GM19239 (cell line): ENCODE measurements around the gene CD200.

Experiments used
- DNase-seq: peaks from one replicate; pipeline ENCODE4 v3.0.0; 2011; ENCODE audit warnings: low spot score; ENCODE audit not compliant: insufficient read length
- FAIRE-seq: peaks from 2 replicates; lab custom pipeline; 2011; peaks lifted over from hg19 to GRCh38; lab: Jason Lieb, UNC

The CD200 gene

DNA sequence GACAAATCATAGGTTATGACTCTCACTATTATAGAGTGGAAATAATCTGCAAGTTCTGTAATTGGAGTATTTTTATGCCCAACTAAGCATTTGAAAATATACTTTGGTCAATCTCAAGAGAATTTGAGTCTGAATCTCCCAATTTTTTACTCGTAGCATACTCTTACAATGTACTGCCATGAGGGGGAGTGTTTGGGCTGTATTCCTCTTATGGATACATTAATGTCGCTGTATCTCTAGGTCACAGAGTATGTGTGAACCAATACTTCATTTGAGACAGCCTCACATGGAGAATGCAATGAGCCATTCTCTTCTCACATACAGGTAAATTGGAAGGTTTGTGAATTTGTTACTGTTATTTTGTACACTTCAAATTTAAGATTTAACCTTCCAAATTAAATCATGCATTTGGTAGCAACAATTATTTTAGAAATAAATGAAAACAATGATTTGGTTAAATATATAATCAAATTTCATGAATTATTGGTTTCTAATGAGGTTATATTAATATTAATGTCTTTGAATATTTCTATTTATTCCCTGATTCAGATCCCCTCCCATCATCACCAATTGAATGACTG is 5.5 kb upstream of the CD200 start:
- FAIRE-seq (peak; percentile 84), DNase-seq (no peak)

DNA sequence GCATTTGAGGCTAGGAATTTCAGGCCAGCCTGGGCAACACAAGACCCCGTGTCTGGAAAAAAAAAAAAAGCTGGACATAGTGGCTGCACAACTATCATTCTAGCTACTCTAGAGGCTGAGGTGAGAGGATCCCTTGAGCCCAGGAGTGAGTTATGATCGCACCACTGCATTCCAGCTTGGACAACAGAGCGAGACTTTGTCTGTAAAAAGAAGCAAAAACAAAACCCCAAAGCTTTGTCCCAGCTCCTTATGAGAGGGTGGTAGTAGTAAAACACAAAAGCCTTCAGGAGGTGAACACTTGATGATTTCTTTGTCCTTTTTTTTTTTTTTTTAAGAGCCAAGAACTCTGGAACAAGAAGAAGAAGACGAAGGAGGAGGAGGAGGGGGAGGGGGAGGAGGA is 1.1 kb upstream of the CD200 start:
- no peak for FAIRE-seq

DNA sequence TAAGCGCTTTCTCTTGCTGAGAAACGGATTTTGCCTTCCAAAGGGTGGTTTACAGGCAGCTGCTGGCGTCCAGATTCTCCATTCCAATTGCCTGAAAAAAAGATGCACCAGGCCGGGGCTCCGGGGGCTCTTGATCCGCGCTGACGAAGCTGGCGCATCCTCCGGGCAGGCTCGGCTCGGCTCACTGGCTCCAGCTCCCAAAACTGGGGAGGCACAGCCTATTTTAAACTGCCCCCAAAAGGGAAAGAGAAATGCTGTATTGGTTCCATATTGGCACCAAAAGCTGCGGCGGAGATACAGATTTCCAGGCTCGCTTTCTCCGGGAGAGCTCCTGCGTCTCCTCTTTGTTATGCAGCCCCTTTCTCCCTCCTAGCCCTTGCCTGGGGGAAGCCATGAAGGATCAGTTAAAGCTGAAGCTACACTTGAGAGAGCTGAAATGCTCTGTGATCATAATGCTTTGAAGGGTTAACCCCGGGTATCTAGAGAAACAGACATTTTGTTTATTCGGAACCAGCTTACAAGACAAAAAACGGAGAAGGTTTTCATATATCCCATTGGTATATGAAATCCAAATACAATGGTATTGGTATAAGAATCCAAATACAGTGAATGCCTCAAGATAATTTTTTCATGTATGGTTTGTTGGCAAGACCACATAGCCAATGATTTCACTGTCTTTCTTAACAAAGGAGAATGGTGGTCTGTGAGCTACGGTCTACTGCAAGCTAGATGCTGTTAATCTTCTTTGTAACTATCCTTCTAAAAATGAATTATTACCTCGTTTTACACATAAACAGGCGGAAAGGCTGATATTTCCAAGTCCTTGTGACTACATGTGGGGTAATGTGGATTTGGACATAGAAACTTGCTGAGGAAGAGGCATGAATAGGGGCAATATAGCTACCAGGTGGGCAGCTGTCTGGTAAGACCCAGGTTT is 693 bp downstream of the CD200 start:
- no peak for FAIRE-seq
- no peak for DNase-seq

More for the DNA sequence above, 1.1 kb upstream of the CD200 start:
- DNase-seq, result no peak

DNA sequence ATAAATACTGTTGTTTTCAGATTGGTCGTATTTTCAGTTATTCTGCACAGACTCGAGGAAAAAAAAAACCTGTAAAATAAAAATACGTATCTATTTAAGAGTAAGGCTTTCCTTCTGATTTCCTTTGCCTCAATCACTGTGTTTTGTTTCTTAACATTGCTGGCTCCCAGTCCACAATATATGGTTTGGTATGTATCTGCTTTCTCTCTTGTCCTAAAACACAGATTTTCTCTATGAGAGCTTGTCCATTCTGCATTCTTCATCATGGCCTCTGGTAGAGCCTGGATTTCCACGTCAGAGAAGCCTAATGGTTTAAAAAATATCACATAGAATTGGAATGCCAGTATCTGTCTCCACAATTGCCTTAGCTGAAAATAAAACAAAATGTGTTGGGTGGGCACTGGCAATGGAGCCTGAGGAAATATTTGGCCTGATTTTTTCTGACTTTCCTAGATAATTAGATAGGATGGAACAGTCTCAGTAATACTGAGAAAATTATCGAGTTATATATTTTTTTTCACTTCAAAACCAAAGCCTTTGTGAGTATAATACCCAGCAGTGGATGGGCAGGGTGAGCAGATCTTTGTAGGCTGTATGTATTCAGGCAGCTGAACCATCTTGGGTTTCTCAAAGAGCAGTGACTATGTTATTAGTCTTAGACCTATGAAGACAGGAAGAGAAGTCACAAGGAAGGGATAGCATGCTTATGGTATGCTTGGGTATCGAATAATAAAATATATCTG is 1.9 kb downstream of the CD200 start:
- FAIRE-seq (peak; percentile 83), DNase-seq (no peak)

DNA sequence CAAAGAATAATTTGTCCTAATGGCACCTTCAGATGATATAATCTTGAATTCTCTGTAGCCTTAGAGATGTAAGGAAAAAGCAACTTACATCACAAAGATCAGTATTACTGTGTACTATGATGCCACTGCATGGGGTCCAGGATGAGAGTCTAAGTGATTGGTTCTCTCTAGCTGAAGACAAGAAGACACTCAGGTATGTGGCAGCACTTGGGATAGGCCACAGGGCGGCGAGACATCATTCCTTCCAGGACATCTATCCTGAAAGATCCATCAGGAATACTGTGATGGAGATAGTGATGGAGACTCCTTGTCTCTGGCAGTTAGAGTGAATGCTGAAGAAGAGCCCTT is 2.5 kb downstream of the CD200 start:
- FAIRE-seq, result no peak
- DNase-seq, result no peak

DNA sequence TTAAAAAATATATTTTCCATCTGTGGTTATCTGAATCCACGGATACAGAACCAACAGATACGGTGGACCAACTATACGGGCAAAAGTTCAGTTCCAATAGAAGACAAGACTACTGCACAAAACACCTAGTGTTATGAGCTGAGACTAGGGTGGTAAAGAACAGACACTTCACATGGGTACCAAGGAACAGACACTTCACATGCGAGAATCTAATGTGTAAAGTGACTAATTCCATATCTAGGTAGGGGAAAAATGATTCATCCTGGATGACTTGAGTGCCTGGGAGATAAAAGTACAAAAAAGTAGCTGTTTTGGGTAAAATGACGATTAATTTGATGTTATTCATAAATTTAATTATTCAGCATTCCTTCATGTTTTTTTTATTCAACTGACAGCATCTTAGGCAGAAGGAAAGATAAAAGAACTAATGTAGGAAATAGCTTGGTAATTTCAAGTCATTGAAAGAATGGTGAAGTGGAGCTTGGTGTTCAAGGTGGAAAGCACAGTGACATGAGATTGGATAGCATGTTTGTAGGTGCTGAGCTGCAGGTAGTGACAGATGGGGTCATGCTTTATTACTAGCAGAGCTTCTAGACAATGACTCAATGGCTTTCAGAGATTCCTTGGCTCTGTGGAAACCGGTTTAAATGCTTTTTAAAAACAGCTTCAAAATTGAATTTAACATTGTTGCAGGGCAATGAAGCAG is 5.2 kb downstream of the CD200 start:
- DNase-seq (no peak), FAIRE-seq (no peak)

DNA sequence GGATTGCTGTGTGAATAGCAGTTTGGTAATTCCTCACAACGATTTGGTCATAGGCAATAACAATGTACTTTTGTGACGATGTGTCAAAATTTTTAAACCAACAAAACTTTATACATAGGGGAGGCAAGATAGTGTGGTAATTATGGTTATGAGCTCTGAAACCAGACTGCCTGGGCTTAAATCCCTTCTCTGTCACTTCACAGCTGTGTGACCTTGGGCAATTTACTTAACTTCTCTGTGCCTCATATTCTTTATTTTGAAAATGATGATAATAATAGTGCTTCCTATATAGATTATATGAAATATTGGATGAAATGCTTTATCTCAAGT is 5.7 kb downstream of the CD200 start:
- DNase-seq (no peak), FAIRE-seq (no peak)

DNA sequence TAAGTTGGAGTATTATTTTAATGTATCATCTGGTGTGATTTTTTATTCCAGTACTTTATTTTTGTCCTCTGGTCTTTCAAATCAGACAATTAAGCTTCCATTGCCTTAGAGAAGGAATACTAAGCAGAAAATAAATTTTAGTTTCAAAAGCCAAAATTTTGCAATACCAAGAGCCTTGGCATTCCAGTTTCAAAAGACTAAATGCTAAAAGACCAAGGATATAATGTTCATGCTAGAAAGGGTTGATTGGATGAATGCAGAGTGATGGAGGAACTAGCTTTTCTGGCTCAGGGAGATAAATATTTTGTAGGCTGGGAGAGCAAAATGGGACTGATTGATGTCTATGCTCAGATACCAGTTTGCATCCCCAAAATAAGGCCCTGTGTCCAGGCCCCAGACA is 6.2 kb downstream of the CD200 start:
- DNase-seq (no peak), FAIRE-seq (no peak)

DNA sequence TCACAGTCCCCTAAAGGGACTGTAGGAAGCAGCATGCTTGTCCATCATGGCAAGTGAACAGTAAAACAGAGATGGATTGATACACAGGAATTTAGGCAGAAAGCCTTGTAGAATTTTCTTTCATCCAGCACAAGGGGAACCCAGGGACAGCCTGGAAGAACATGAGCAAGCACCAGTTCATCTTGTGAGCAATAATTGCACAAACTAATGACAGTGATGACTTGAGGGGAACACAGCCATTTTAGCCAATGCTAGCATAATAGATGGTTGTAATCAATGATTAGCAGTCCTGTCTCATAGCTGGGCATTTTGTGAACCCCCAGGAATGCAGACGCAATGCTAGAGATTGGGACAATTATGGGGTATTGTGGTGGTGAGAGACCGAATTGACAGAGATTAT is 6.7 kb downstream of the CD200 start:
- FAIRE-seq (no peak), DNase-seq (no peak)

DNA sequence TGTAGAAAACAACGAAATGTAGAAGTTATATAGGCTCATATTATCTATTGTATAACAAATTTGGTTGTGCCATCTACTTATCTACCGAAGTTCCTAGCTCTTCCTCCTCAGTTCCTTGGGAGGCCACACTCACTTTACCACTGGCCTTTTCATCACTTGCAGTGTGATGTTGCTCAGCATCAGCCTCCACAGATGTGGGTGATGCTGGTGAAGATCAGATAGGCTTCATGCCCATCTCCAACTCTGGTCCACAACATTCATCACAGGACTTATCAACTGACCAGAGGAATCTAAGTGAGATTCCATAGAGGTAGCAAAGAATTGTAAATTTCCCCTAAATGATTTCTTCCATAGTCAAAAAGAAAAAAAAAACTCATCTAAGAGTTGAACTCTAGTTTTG is 8.4 kb downstream of the CD200 start:
- DNase-seq (no peak), FAIRE-seq (no peak)

DNA sequence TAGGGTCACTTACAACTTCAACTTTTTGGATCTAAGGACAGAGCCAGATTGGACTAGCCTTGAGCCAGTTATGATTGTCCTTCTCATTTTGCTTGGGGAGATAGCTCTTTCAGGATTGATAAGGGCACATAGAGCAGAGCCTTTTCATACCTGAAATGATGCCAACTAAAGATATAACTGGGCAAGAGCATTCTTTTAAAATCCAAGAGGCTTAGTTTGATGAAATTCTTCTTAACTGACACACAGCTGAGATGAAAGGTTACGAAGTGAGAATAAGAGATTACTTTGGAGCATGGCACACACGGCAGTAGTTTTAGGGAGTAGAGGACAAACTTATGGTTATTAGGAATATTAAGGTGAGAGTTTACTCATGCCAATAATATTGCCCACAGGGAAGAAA is 12.7 kb downstream of the CD200 start:
- DNase-seq (no peak), FAIRE-seq (no peak)

DNA sequence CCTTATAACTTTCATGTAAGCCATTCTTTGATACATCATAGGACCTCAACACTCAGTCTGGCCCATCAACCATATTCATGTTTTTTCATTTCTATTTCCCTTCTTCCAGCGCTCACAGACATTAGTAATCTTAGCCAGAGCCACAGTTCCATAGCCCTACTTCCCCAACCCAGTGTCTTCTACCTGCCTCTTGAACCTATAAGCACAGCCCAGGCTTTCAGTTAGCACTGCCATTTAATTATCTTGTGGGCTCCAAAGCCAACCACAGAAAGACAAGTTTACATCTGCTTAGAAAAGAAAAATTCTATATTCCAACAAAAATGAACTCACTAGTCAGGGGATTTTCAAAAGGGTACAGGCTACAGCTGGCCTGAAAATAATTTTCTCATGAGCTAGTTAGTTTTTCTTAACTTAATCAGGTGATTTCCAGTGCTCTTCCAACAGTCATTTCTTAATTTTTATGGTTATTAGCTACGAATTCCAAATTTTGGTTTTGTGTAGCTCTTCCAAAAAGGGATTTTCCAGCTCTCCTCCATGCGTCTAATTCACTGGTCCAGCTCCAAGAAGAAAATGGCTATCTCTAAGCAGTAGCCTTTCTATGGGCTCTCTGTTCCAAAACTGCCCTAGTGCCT is 13.7 kb downstream of the CD200 start:
- DNase-seq, result no peak
- FAIRE-seq, result no peak

DNA sequence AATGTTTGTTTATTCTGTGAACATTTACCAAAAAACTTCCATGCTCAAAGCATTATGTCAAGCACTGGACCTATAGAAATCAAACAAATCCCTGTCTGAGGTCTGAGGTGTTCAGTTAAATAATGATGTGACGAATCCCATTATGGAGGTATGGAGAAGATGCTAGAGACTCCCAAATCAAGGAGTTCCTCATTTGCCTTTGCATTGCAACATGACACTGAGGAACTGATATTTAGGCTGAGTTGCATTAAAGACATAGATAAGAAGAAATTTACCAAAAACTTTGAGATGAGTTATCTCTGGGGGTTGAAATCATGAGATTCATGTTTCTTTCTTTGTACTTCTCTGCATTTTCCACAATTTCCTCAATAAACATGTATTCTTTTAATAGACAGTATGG is 16.0 kb downstream of the CD200 start:
- FAIRE-seq (peak; percentile 67), DNase-seq (no peak)

DNA sequence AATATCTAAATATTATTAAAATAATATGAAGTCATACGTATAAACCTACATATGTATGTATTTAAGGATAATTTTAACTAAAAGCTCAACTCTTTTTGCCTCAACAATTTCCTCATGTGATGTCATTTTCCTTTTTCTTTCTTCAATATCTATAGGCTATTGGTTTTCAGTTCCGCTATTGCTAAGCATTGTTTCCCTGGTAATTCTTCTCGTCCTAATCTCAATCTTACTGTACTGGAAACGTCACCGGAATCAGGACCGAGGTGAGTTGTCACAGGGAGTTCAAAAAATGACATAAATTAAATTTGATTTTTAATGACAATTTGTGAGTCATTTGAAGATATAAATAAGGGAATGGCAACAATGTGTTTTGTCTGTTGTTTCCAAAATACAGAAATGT is 16.6 kb downstream of the CD200 start:
- no peak for DNase-seq

DNA sequence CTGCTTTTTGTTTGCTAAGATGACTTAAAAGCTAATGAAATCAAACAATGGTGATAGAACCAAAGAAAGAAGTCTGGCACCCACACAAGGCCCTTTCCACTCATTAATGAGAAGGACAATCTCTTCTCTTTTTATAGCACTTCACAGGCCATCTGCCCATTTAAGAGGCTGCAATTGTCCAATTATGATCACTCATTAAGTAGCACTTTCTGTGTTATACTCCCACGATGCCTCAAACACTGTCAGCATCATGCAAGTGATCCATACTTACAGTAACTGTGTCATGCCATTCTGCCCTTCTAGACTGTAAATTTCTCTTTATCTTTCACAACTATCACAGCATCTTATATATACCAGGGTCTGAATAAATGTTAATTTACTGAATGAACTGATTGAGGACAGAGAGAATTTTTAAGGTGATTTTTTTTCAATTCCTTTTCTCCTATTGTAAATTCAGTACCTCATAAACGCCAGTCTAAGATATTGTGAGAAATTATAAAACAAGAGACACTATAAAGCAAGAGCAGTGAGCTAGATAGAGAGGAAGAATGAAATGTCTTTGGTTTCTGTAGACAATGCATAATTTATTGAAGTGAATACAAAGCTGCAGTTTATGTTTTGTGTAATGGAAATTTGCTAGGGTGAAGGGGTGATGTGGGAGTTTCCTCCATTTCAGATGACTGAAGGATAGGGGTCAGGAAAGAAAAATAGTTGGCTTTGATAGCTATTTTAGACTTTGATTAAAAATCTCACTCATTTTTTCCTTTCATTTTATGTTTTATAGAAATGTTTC is 17.3 kb downstream of the CD200 start:
- FAIRE-seq (no peak), DNase-seq (no peak)

More for the DNA sequence above, 16.6 kb downstream of the CD200 start:
- FAIRE-seq, result no peak

DNA sequence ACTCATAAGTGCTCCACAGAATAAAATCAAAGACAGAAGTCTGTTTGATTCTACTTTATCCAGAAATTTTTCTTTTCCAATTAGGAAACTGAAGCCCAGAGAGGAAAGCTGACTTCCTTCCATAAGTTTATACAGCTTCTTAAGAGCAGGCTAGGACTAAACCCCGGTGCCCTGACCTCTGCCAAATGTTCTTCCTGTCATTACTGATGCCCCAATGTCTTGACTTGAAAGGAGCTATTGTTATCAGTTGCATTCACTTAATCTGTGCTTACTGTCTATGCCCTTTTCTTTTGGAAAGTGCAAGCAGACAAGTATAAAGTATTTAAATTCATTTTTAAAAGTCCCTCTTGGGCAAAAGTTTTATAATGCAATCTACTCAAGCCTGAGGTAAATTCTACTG is 18.1 kb downstream of the CD200 start:
- FAIRE-seq (no peak), DNase-seq (no peak)

DNA sequence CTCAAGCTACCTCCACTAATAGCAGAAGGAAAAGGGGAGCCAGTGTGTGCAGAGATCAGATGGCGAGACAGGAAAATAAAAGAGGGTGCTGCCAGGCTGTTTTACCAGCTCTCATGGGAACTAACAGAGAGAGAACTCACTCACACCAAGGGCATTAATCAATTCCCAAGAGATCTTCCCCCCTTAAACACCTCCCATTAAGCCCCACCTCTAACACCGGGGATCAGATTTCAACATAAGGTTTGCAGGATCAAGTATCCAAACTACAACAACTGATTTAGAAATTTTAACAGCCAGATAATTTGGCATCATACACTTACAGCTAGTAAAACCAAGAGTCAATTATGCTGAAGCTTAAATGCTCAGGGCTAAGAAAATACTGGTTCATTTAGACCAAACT is 18.9 kb downstream of the CD200 start:
- FAIRE-seq (no peak), DNase-seq (no peak)

DNA sequence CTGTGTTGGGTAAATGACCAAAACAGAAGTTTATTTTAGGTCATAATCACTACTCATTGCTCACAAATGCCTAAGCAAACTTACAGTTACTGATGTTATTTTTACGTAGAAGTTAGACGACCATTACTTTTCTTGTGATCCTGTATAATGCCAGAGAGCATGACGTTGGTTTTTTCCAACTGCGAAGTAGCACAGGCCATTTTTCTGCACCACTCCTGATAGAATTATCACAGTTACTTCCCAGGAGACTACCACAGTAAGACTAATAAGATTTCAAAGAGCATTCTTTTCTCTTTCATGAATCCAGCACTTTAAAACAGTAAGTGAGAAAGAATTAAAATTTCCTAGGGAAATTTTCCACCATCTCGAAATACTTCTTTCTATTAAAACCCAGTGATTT is 19.8 kb downstream of the CD200 start:
- FAIRE-seq (no peak), DNase-seq (no peak)

DNA sequence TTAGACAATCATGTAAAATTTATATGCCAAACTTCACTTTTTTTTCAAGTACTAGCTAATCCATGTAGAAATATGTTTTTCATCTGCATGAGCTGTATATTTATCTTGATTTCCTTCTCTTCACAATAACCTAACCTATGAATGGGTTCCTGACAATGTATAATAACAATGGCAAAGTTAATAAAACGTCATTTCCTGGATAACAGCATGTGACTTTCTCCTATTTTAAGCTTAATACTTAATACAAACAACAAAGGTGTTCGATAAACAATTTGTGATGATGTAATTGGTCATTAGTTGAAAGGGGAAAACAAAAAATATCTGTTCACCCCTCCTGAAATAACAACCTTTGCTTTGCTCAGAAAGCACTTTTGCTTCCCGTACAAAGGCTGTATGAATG is 20.4 kb downstream of the CD200 start:
- DNase-seq (no peak), FAIRE-seq (peak; percentile 28)
